HT-29 (cell line): ENCODE data around the gene SPAST. TPM values are rescaled to one million over a fixed set of nuclear protein-coding genes. Genes with fewer than 3 reads are reported as not detected.
"Not testable (repeated sequence)": the region's sequence is repeated elsewhere in the genome, so short reads cannot be mapped to it uniquely, and the experiment has no call there.

ENCODE experiments used
- DNase-seq: peaks from one replicate; pipeline ENCODE4 v3.0.0-alpha.2; 2015; ENCODE audit warnings: low spot score
- total RNA-seq: library from RNA; depleted of rRNA; stranded (reverse); fragments of >200 nt; shearing (Covaris generic); gene quantifications from 2 replicates; pipeline ENCODE4 v1.2.3, GENCODE V29; 2014; rRNA removed

SPAST gene
- 10.8 and 11.4 TPM in 2 replicates for total RNA-seq

GRCh38 chr2:32063310-32064020 is at the start of gene SPAST:
Gene SPAST, plus strand, starts transcription at chr2:32063556. Its CDS starts 276 bp downstream, at chr2:32063832.
- DNase-seq: peak; percentile 98

GRCh38 chr2:32018789-32019482 is 44.4 kb upstream of the SPAST start:
- not testable (repeated sequence) for DNase-seq

GRCh38 chr2:32034198-32034887 is 29.0 kb upstream of the SPAST start:
- not testable (repeated sequence) for DNase-seq

- DNase-seq: peak; percentile 96
Measured at GRCh38 chr2:32039447-32040219, 23.7 kb upstream of the SPAST start, which contains the start of gene DPY30. Gene DPY30, minus strand, starts transcription at chr2:32039805. Its CDS starts 349 bp downstream, at chr2:32039456.

- no peak for DNase-seq
Measured at GRCh38 chr2:32043561-32043960, 19.8 kb upstream of the SPAST start.

- DNase-seq: no peak
Measured at GRCh38 chr2:32051836-32052439, 11.4 kb upstream of the SPAST start.

GRCh38 chr2:32054583-32054982 is 8.8 kb upstream of the SPAST start:
- DNase-seq: not testable (repeated sequence)

- no peak for DNase-seq
Measured at GRCh38 chr2:32058130-32058529, 5.2 kb upstream of the SPAST start.

- no peak for DNase-seq
Measured at GRCh38 chr2:32060266-32060665, 3.1 kb upstream of the SPAST start.

GRCh38 chr2:32061430-32061829 is 1.9 kb upstream of the SPAST start:
- DNase-seq: no peak

GRCh38 chr2:32061973-32062861 is 1.1 kb upstream of the SPAST start:
- DNase-seq: peak; percentile 68

GRCh38 chr2:32064021-32064601 is 755 bp downstream of the SPAST start:
- DNase-seq: peak; percentile 35

GRCh38 chr2:32064713-32065112 is 1.4 kb downstream of the SPAST start:
- no peak for DNase-seq

- no peak for DNase-seq
Measured at GRCh38 chr2:32067549-32067948, 4.2 kb downstream of the SPAST start.

- DNase-seq: no peak
Measured at GRCh38 chr2:32074134-32074506, 10.8 kb downstream of the SPAST start.

GRCh38 chr2:32095671-32096070 is 32.3 kb downstream of the SPAST start:
- no peak for DNase-seq

GRCh38 chr2:32108111-32108510 is 44.8 kb downstream of the SPAST start:
- no peak for DNase-seq

GRCh38 chr2:32118055-32118454 is 54.7 kb downstream of the SPAST start:
- no peak for DNase-seq

GRCh38 chr2:32119161-32119560 is 55.8 kb downstream of the SPAST start:
- DNase-seq: no peak

GRCh38 chr2:32124660-32125059 is 61.3 kb downstream of the SPAST start:
- no peak for DNase-seq
